Uterus (tissue), 4 donors: ENCODE results near the gene MIEF1. TPM values are rescaled to one million over a fixed set of nuclear protein-coding genes. Genes with fewer than 3 reads are reported as not detected.

ENCODE experiments used
- DNase-seq, 2 donors: peaks; one replicate each; pipeline ENCODE4 v3.0.0-alpha.2; 2019 to 2020
- H3K27ac ChIP-seq, 2 donors: fragments of 200-600 bp; sonication (generic); 1 replicate in 1 of 2; 2 replicates in 1 of 2; pipeline ENCODE4 v1.5.1; 2016 to 2018
- H3K27me3 ChIP-seq, 2 donors: fragments of 200-600 bp; sonication (generic); one replicate each; pipeline ENCODE4 v1.5.1; 2018 to 2019; ENCODE audit warnings: control low read depth in 1 of 2
- H3K36me3 ChIP-seq, 2 donors: fragments of 200-600 bp; sonication (generic); one replicate each; pipeline ENCODE4 v1.5.1; 2019; ENCODE audit warnings: control low read depth in 1 of 2
- H3K4me1 ChIP-seq, 2 donors: fragments of 200-600 bp; sonication (generic); one replicate each; pipeline ENCODE4 v1.5.1; 2018 to 2019; ENCODE audit warnings: control low read depth in 1 of 2
- H3K4me3 ChIP-seq, 2 donors: fragments of 200-600 bp; sonication (generic); 1 replicate in 1 of 2; 2 replicates in 1 of 2; pipeline ENCODE4 v1.5.1; 2018 to 2019; ENCODE audit warnings: mild to moderate bottlenecking in 1 of 2
- H3K9me3 ChIP-seq, 2 donors: fragments of 200-600 bp; sonication (generic); one replicate each; pipeline ENCODE4 v1.5.1; 2019; ENCODE audit warnings: control low read depth in 1 of 2
- POLR2A ChIP-seq, 2 donors: fragments of 450-650 bp; IDR thresholded peaks; one replicate each; pipeline ENCODE4 v1.6.1; 2016; ENCODE audit warnings: antibody characterized with exemption in 2 of 2, mild to moderate bottlenecking in 1 of 2, moderate library complexity in 1 of 2
- intact Hi-C: fragments of 100-400 bp; cut with DNase I; formaldehyde crosslinking; loops from one replicate; pipeline ENCODE4 v1.15.1; 2023; ENCODE audit warnings: low total_unique reads
- total RNA-seq, 4 donors: library from RNA; depleted of rRNA in 3 of 4; stranded (reverse); fragments of >200 nt in 3 of 4; gene quantifications; one replicate each; pipeline versions ENCODE4 v1.1.0 to v1.2.4, GENCODE V29; 2014 to 2023
- TF ChIP-seq, protein P1 (sequence below), 4 experiments: fragments of 200-600 bp in 2 of 4; fragments of 450-650 bp in 2 of 4; sonication (generic) in 2 of 4; IDR thresholded peaks; one replicate each; pipeline ENCODE4 v1.5.1; 2016 to 2019; ENCODE audit warnings: antibody characterized with exemption in 4 of 4, mild to moderate bottlenecking in 2 of 4, moderate library complexity in 1 of 4
- donor health status: DM: yes; HTN: yes; CAD: no.

MIEF1 gene
- total RNA-seq, 4 donors from 2014 or later, result 6.9 to 23.3 (median 20.6) TPM

DNA sequence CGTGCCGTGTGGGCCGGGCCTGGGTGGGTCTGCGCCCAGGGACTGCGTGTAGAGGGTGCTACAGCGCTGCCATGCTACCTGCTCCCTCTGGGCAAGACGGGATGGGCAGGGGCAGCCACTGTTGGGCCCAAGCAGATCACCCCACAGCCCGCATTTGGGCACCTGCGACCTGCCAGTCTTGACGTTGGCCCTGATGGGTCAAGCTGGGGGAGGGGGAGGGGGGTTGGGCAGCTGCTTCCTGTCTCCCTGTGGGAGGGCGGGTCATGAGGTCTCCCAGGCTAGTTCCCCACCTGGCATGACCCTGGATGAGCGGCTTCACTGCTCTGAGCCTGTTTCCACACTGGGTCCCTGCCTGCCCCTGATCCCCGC is 33.3 kb downstream of the MIEF1 start:
- peaks cover 0 to 20% of the 10 kb centered on the region in 2 donors for H3K4me1 ChIP-seq
- H3K36me3 ChIP-seq, result no peaks in the 10 kb centered on the region
- no peaks in the 10 kb centered on the region for H3K9me3 ChIP-seq
- intact Hi-C loops, result no loop called here
- H3K4me3 ChIP-seq, result no peak overlapping the region
- H3K27ac ChIP-seq, result no peak overlapping the region
- TF ChIP-seq POLR2A (IDR thresholded peaks at IDR 0.05), result no peak
- TF ChIP-seq, protein P1, sequence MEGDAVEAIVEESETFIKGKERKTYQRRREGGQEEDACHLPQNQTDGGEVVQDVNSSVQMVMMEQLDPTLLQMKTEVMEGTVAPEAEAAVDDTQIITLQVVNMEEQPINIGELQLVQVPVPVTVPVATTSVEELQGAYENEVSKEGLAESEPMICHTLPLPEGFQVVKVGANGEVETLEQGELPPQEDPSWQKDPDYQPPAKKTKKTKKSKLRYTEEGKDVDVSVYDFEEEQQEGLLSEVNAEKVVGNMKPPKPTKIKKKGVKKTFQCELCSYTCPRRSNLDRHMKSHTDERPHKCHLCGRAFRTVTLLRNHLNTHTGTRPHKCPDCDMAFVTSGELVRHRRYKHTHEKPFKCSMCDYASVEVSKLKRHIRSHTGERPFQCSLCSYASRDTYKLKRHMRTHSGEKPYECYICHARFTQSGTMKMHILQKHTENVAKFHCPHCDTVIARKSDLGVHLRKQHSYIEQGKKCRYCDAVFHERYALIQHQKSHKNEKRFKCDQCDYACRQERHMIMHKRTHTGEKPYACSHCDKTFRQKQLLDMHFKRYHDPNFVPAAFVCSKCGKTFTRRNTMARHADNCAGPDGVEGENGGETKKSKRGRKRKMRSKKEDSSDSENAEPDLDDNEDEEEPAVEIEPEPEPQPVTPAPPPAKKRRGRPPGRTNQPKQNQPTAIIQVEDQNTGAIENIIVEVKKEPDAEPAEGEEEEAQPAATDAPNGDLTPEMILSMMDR (IDR thresholded peaks at IDR 0.05), result no peak
- H3K27me3 ChIP-seq, result no peaks in the 10 kb centered on the region
- no peak for DNase-seq

DNA sequence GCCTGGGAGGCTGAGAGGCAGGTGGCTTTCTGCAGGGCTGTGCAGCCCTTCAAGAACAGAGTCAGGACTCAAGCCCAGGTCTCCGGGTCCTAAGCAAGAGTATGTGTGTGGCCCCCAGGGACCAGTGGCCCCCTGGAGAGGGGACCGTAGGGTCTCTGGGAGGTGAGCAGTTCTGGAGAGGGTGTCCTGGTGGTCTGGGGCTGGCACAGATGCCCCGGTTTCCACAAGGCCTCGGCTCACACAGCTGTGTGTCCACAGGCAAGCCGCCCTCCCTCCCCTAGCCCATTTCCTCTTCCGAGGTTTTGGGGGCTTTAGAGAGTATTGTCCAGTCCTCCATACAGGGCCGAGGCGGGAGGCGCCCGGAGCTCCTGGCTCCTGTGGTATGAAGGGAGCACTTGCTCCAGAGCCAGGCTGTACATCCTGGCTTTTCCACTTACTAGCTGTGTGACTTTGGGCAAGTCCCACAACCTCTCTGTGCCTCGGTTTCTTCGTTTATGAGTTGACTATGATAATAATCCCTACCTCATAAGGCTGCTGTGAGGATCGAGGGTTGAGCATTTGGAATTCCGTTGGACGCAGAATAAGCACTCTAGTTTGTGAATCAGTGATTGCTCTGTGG is 33.9 kb downstream of the MIEF1 start:
- TF ChIP-seq, protein P1 (IDR thresholded peaks at IDR 0.05), result no peak
- TF ChIP-seq POLR2A (IDR thresholded peaks at IDR 0.05), result no peak
- DNase-seq, result no peak
- H3K4me3 ChIP-seq, result no peak overlapping the region
- H3K4me1 ChIP-seq, result peaks cover 0 to 18% of the 10 kb centered on the region in 2 donors
- H3K27ac ChIP-seq, result no peak overlapping the region
- no peaks in the 10 kb centered on the region for H3K9me3 ChIP-seq
- no peaks in the 10 kb centered on the region for H3K36me3 ChIP-seq
- intact Hi-C loops, result no loop called here
- no peaks in the 10 kb centered on the region for H3K27me3 ChIP-seq

DNA sequence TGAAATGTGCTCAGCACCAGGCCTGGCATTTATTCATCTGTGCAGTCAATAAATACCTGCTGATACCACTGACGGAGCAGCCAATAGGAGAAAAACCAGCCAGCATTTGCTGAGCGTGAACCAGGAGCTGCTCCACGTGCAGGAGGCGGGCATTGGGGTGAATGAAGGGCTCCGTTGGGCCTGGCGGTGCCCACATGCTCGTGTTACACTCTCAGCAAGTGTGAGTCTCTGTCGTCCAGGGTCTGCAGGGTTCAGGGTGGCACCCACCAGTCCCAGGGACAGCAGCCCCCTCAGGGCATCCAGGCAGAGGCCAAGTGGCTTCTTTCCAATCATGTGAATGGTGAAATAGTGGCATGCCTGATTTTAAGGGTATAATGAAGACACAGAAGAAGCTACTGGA is 34.6 kb downstream of the MIEF1 start:
- peaks cover 0 to 10% of the 10 kb centered on the region in 2 donors for H3K4me1 ChIP-seq
- H3K36me3 ChIP-seq, result no peaks in the 10 kb centered on the region
- H3K4me3 ChIP-seq, result no peak overlapping the region
- no peak overlapping the region for H3K27ac ChIP-seq
- DNase-seq, result no peak
- intact Hi-C loops, result no loop called here
- H3K9me3 ChIP-seq, result no peaks in the 10 kb centered on the region
- H3K27me3 ChIP-seq, result no peaks in the 10 kb centered on the region
- TF ChIP-seq POLR2A (IDR thresholded peaks at IDR 0.05), result no peak
- TF ChIP-seq, protein P1 (IDR thresholded peaks at IDR 0.05), result no peak

DNA sequence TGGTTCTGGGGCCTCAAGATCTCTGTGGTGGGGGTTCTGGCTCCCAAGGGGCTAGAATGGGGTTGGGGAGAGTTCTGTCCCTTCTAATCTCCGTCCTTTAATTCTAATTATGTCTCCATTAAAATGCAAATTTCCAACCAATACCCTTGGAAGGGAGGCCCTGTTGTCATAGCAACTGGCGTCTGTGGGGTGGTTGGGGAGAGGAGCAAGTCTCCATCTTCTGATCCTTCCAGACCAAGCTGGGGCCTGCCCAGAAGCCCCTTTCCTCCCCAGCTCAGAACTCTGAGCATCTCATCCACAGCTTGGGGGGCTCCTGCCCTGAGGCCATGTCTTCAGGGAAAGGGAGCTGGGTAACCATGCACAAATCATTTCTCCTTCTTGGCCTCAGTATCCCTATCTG is 35.9 kb downstream of the MIEF1 start:
- Histone ChIP-seq H3K27ac (no peak overlapping the region), H3K27me3 (no peaks in the 10 kb centered on the region), H3K36me3 (no peaks in the 10 kb centered on the region), H3K4me3 (no peak overlapping the region), H3K4me1 (peaks cover 0 to 7% of the 10 kb centered on the region in 2 donors), H3K9me3 (no peaks in the 10 kb centered on the region)
- DNase-seq, result no peak
- TF ChIP-seq, protein P1 (IDR thresholded peaks at IDR 0.05), result no peak
- no peak for TF ChIP-seq POLR2A (IDR thresholded peaks at IDR 0.05)
- intact Hi-C loops, result no loop called here

DNA sequence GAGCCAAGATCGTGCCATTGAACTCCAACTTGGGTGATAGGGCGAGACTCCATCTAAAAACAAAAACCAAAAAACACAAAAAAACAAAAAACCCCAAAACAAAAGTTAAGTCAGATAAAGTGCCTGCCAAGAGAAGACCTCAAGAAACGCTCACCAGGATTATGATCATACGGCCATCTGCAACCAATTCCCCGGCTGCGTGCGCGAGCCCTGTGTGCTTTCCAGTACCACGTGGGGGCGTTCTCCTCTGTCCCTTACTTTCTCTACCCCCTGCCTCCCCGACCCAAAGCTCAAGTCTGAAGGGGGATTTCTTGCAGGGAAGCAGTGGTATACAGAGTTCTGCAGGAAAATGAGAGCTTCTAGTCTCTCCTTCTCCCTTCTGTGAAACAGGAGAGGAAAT is 41.0 kb downstream of the MIEF1 start:
- no peak for DNase-seq
- Histone ChIP-seq H3K27me3 (peaks cover 0 to 3% of the 10 kb centered on the region in 2 donors), H3K36me3 (no peaks in the 10 kb centered on the region), H3K4me3 (no peak overlapping the region), H3K9me3 (no peaks in the 10 kb centered on the region), H3K27ac (no peak overlapping the region), H3K4me1 (no peaks in the 10 kb centered on the region)
- intact Hi-C loops, result no loop called here
- TF ChIP-seq, protein P1 (IDR thresholded peaks at IDR 0.05), result no peak
- TF ChIP-seq POLR2A (IDR thresholded peaks at IDR 0.05), result no peak
